Measurements from ENCODE around the gene LRRC4C. TPM values are rescaled to one million over a fixed set of nuclear protein-coding genes. Genes with fewer than 3 reads are reported as not detected.

LRRC4C gene
- polyA plus RNA-seq, 1 of the 3 experiments (the other 2 are of a cell fraction): 0.16 TPM

GRCh38 chr11:40938002-40938401 lies 521.5 kb downstream of the LRRC4C start:
- Histone ChIP-seq H3F3A (replicated peaks; ENCODE audit: insufficient read depth) (no peaks in the 10 kb centered on the region), H3K4me3 (ENCODE audit: low read depth in 2 of 2, low read length in 1 of 2) (no peak overlapping the region), H3K27ac (ENCODE audit: low read depth in 2 of 2, low read length in 1 of 2) (no peak overlapping the region), H4K20me1 (ENCODE audit: insufficient read depth) (no peaks in the 10 kb centered on the region), H3K27me3 (ENCODE audit: insufficient read depth) (no peaks in the 10 kb centered on the region), H3K36me3 (replicated peaks in 1 of 2; ENCODE audit: control insufficient read depth in 1 of 2, insufficient read depth in 2 of 2, low read length in 1 of 2) (no peaks in the 10 kb centered on the region), H3K9me2 (no peaks in the 10 kb centered on the region), H3K9ac (no peak overlapping the region), H3K9me3 (no peaks in the 10 kb centered on the region), H3K79me2 (ENCODE audit: insufficient read depth) (no peaks in the 10 kb centered on the region), H3K4me2 (no peak overlapping the region), H3K4me1 (ENCODE audit: control insufficient read depth in 1 of 2, insufficient read depth in 2 of 2, low read depth in 1 of 2, low read length in 1 of 2) (no peaks in the 10 kb centered on the region), H2AFZ (ENCODE audit: low read depth) (no peak overlapping the region)
- POLR2A ChIA-PET: no interaction called here
- no peak for DNase-seq
- 14% methylated on average over 4 of the region's 4 CpGs for WGBS (ENCODE audit: low lambda C conversion rate)
- CTCF ChIA-PET: no interaction called here
- no peak for TF ChIP-seq USF1 (IDR thresholded peaks at IDR 0.05; ENCODE audit: borderline replicate concordance, low read depth)
- TF ChIP-seq FOXJ3 (CRISPR knock-in tag; IDR thresholded peaks at IDR 0.05): no peak
- no peak for TF ChIP-seq SIN3A (IDR thresholded peaks at IDR 0.05; ENCODE audit: borderline replicate concordance, low read depth, low read length)
- TF ChIP-seq NRF1 (IDR thresholded peaks at IDR 0.05; ENCODE audit: low read depth, low read length): no peak
- no peak for TF ChIP-seq POLR2AphosphoS5 (IDR thresholded peaks at IDR 0.05; ENCODE audit: low read depth, low read length)
- no peak for TF ChIP-seq EZH2phosphoT487 (IDR thresholded peaks at IDR 0.05; ENCODE audit: borderline replicate concordance, low read depth)
- TF ChIP-seq REST (IDR thresholded peaks at IDR 0.05; ENCODE audit: low read depth, low read length): no peak
- no peak for TF ChIP-seq RCOR1 (IDR thresholded peaks at IDR 0.05; ENCODE audit: low read length)
- TF ChIP-seq CTCF (IDR thresholded peaks at IDR 0.05): no peak
- no peak for TF ChIP-seq SMC3 (IDR thresholded peaks at IDR 0.05; ENCODE audit: low read depth, low read length)
- no peak for TF ChIP-seq NFIC (IDR thresholded peaks at IDR 0.05; ENCODE audit: borderline replicate concordance)
- no peak for TF ChIP-seq JUND (IDR thresholded peaks at IDR 0.05)
- TF ChIP-seq RAD21 (IDR thresholded peaks at IDR 0.05; ENCODE audit: low read length): no peak
- TF ChIP-seq FOSL2 (IDR thresholded peaks at IDR 0.05; ENCODE audit: borderline replicate concordance, low read depth): no peak
- TF ChIP-seq TEAD4 (IDR thresholded peaks at IDR 0.05; ENCODE audit: borderline replicate concordance, insufficient read depth): no peak
- no peak for TF ChIP-seq YY1 (IDR thresholded peaks at IDR 0.05; ENCODE audit: low read depth)
- TF ChIP-seq TAF1 (IDR thresholded peaks at IDR 0.05; ENCODE audit: borderline replicate concordance, low read depth, low read length): no peak
- no peak for TF ChIP-seq USF2 (IDR thresholded peaks at IDR 0.05; ENCODE audit: borderline replicate concordance, low read depth, low read length)
- no peak for TF ChIP-seq MEF2A (IDR thresholded peaks at IDR 0.05; ENCODE audit: borderline replicate concordance, low read depth)

All from SK-N-SH (cell line).